H1 (cell line): Measurements from ENCODE around the gene GPR31. TPM values are rescaled to one million over a fixed set of nuclear protein-coding genes. Genes with fewer than 3 reads are reported as not detected.

Experiments used
- GABPA ChIP-seq: IDR thresholded peaks from 2 replicates; pipeline ENCODE4 v1.6.1; 2011; ENCODE audit warnings: mild to moderate bottlenecking, low read length, moderate library complexity, borderline replicate concordance; ENCODE audit not compliant: insufficient read depth
- PHF8 ChIP-seq: fragments of 200-600 bp; sonication (generic); conservative IDR thresholded peaks from 2 replicates; pipeline ENCODE4 v1.7.1; 2012; ENCODE audit warnings: low read depth, mild to moderate bottlenecking, inconsistent platforms, low read length, moderate library complexity
- RFX5 ChIP-seq: IDR thresholded peaks from 2 replicates; pipeline ENCODE4 v1.6.1; 2011; ENCODE audit warnings: low read depth, low read length, improper control_type of control experiment, borderline replicate concordance
- SIX5 ChIP-seq: IDR thresholded peaks from 2 replicates; pipeline ENCODE4 v1.6.1; 2011; ENCODE audit warnings: mild to moderate bottlenecking, low read depth, low read length
- SP1 ChIP-seq: IDR thresholded peaks from 2 replicates; pipeline ENCODE4 v1.6.1; 2011; ENCODE audit warnings: low read depth, low read length
- SP2 ChIP-seq: IDR thresholded peaks from 2 replicates; pipeline ENCODE4 v1.6.1; 2012; ENCODE audit warnings: mild to moderate bottlenecking, low read length, inconsistent platforms
- polyA plus RNA-seq, 7 experiments: library from polyadenylated mRNA; depleted of rRNA in 3 of 7; stranded (reverse) in 5 of 7; unstranded in 2 of 7; fragments of >200 nt in 5 of 7; fragments of 200-250 nt in 2 of 7; gene quantifications; 1 replicate in 5 of 7; 2 replicates in 1 of 7; 4 replicates in 1 of 7; pipeline versions ENCODE4 v1.2.1 to v1.2.3, GENCODE V29; 2011 to 2013; ENCODE audit warnings: missing spikeins in 2 of 7, mixed read lengths in 2 of 7
- total RNA-seq: library from RNA; stranded (reverse); fragmentation: NEBNext Ultra II Directional; extraction: Animal tissue kit (Norgen Biotek cat#: 25700); gene quantifications from 2 replicates; pipeline ENCODE4 v1.2.1, GENCODE V29; 2021
- TF ChIP-seq, protein P1 (sequence below): fragments of 300-600 bp; sonication (generic); IDR thresholded peaks from 2 replicates; pipeline ENCODE4 v1.7.1; 2012; ENCODE audit warnings: low read length, moderate library complexity, mild to moderate bottlenecking, inconsistent platforms; ENCODE audit not compliant: insufficient replicate concordance

The GPR31 gene
- total and polyA plus RNA-seq, 2 of the 8 experiments (the other 6 are each of a cell fraction or from before 2014, with no cell fraction given): not detected

DNA sequence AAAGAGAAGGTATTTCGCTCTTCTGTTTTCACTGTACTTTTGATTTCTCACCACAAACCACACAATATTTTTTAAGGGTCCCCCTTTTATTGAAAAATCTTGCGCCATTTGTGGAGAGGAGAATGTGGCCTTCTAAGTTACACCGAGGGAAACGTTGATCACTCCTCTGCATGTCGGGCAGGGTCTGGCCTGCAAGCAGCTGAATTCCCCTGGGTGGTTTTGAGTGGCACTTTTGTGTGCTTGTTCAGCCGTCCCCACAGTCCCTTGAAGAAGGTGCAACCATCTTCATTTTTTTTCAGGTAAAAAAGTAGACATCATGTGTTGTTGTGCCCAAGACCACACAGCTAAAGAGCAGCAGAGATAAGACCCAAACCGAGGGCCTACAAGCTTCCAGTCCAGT lies 6.1 kb downstream of the GPR31 start (continued):
- TF ChIP-seq, protein P1, sequence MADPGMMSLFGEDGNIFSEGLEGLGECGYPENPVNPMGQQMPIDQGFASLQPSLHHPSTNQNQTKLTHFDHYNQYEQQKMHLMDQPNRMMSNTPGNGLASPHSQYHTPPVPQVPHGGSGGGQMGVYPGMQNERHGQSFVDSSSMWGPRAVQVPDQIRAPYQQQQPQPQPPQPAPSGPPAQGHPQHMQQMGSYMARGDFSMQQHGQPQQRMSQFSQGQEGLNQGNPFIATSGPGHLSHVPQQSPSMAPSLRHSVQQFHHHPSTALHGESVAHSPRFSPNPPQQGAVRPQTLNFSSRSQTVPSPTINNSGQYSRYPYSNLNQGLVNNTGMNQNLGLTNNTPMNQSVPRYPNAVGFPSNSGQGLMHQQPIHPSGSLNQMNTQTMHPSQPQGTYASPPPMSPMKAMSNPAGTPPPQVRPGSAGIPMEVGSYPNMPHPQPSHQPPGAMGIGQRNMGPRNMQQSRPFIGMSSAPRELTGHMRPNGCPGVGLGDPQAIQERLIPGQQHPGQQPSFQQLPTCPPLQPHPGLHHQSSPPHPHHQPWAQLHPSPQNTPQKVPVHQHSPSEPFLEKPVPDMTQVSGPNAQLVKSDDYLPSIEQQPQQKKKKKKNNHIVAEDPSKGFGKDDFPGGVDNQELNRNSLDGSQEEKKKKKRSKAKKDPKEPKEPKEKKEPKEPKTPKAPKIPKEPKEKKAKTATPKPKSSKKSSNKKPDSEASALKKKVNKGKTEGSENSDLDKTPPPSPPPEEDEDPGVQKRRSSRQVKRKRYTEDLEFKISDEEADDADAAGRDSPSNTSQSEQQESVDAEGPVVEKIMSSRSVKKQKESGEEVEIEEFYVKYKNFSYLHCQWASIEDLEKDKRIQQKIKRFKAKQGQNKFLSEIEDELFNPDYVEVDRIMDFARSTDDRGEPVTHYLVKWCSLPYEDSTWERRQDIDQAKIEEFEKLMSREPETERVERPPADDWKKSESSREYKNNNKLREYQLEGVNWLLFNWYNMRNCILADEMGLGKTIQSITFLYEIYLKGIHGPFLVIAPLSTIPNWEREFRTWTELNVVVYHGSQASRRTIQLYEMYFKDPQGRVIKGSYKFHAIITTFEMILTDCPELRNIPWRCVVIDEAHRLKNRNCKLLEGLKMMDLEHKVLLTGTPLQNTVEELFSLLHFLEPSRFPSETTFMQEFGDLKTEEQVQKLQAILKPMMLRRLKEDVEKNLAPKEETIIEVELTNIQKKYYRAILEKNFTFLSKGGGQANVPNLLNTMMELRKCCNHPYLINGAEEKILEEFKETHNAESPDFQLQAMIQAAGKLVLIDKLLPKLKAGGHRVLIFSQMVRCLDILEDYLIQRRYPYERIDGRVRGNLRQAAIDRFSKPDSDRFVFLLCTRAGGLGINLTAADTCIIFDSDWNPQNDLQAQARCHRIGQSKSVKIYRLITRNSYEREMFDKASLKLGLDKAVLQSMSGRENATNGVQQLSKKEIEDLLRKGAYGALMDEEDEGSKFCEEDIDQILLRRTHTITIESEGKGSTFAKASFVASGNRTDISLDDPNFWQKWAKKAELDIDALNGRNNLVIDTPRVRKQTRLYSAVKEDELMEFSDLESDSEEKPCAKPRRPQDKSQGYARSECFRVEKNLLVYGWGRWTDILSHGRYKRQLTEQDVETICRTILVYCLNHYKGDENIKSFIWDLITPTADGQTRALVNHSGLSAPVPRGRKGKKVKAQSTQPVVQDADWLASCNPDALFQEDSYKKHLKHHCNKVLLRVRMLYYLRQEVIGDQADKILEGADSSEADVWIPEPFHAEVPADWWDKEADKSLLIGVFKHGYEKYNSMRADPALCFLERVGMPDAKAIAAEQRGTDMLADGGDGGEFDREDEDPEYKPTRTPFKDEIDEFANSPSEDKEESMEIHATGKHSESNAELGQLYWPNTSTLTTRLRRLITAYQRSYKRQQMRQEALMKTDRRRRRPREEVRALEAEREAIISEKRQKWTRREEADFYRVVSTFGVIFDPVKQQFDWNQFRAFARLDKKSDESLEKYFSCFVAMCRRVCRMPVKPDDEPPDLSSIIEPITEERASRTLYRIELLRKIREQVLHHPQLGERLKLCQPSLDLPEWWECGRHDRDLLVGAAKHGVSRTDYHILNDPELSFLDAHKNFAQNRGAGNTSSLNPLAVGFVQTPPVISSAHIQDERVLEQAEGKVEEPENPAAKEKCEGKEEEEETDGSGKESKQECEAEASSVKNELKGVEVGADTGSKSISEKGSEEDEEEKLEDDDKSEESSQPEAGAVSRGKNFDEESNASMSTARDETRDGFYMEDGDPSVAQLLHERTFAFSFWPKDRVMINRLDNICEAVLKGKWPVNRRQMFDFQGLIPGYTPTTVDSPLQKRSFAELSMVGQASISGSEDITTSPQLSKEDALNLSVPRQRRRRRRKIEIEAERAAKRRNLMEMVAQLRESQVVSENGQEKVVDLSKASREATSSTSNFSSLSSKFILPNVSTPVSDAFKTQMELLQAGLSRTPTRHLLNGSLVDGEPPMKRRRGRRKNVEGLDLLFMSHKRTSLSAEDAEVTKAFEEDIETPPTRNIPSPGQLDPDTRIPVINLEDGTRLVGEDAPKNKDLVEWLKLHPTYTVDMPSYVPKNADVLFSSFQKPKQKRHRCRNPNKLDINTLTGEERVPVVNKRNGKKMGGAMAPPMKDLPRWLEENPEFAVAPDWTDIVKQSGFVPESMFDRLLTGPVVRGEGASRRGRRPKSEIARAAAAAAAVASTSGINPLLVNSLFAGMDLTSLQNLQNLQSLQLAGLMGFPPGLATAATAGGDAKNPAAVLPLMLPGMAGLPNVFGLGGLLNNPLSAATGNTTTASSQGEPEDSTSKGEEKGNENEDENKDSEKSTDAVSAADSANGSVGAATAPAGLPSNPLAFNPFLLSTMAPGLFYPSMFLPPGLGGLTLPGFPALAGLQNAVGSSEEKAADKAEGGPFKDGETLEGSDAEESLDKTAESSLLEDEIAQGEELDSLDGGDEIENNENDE: no peak
- TF ChIP-seq GABPA (no peak), SP1 (no peak), RFX5 (no peak), SIX5 (no peak), SP2 (no peak), PHF8 (no peak)
- TF ChIP-seq, all 59 proteins: peak for 0
